Caco-2 (cell line): ENCODE data around the gene NAGS. TPM values are rescaled to one million over a fixed set of nuclear protein-coding genes. Genes with fewer than 3 reads are reported as not detected.

ENCODE experiments used
- BruUV-seq: library from RNA; stranded (reverse); fragments of 400-500 nt; replicated peaks from 2 replicates; lab custom pipeline; 2021; lab: Mats Ljungman, UMichigan
- CTCF ChIA-PET: fragments of 300-600 bp; sonication (Branson Sonifier 250); formaldehyde crosslinking; loops from one replicate; lab custom pipeline; 2022; ENCODE audit warnings: antibody characterized with exemption; lab: Charles Lee
- POLR2A ChIA-PET: fragments of 300-600 bp; sonication (Branson Sonifier 250); formaldehyde crosslinking; loops from one replicate; lab custom pipeline; 2022; ENCODE audit warnings: antibody characterized with exemption; lab: Charles Lee
- DNase-seq, 2 experiments: peaks; one replicate each; pipeline versions ENCODE4 v3.0.0 to v3.0.0-alpha.2; 2020 to 2022
- H3K27me3 ChIP-seq: replicated peaks from 2 replicates; pipeline ENCODE4 v1.6.0; 2011; ENCODE audit warnings: low read length; ENCODE audit not compliant: control insufficient read depth, insufficient read depth
- H3K36me3 ChIP-seq: 2 replicates; pipeline ENCODE4 v1.5.1; 2011; ENCODE audit warnings: low read length; ENCODE audit not compliant: control insufficient read depth, insufficient read depth
- H3K4me1 ChIP-seq: fragments of 250-450 bp; sonication (Bioruptor Pico); 2 replicates; pipeline ENCODE4 v1.5.1; 2020; ENCODE audit warnings: mild to moderate bottlenecking
- H3K4me3 ChIP-seq: 2 replicates; pipeline ENCODE4 v1.5.1; 2011; ENCODE audit warnings: low read depth, mild to moderate bottlenecking, control low read depth, low read length
- H3K9me3 ChIP-seq: fragments of 250-450 bp; sonication (Bioruptor Pico); 2 replicates; pipeline ENCODE4 v1.5.1; 2020; ENCODE audit warnings: mild to moderate bottlenecking, moderate library complexity
- H3K27ac Mint-ChIP-seq: one replicate; pipeline ENCODE4 v1.8.0; 2022; ENCODE audit warnings: mixed read lengths; ENCODE audit not compliant: unreplicated experiment
- H3K27me3 Mint-ChIP-seq: one replicate; pipeline ENCODE4 v1.8.0; 2022; ENCODE audit warnings: mixed read lengths; ENCODE audit not compliant: insufficient read depth, unreplicated experiment
- H3K36me3 Mint-ChIP-seq: one replicate; pipeline ENCODE4 v1.8.0; 2022; ENCODE audit warnings: mild to moderate bottlenecking, mixed read lengths; ENCODE audit not compliant: insufficient read depth, unreplicated experiment
- H3K4me1 Mint-ChIP-seq: one replicate; pipeline ENCODE4 v1.8.0; 2022; ENCODE audit warnings: low read depth, mixed read lengths; ENCODE audit not compliant: unreplicated experiment
- H3K4me3 Mint-ChIP-seq: one replicate; pipeline ENCODE4 v1.8.0; 2022; ENCODE audit warnings: mild to moderate bottlenecking, moderate library complexity, mixed read lengths; ENCODE audit not compliant: unreplicated experiment
- H3K9me3 Mint-ChIP-seq: one replicate; pipeline ENCODE4 v1.8.0; 2022; ENCODE audit warnings: mixed read lengths; ENCODE audit not compliant: unreplicated experiment
- CTCF ChIP-seq, 2 experiments: fragments of 200-600 bp in 1 of 2; IDR thresholded peaks; 1 replicate in 1 of 2; 2 replicates in 1 of 2; pipeline versions ENCODE4 v1.5.1 to v1.8.0; 2011 to 2022; ENCODE audit warnings: antibody characterized with exemption in 1 of 2, control low read depth in 1 of 2, inconsistent platforms in 1 of 2, low read depth in 1 of 2, low read length in 1 of 2, mild to moderate bottlenecking in 1 of 2, moderate library complexity in 1 of 2; ENCODE audit not compliant: insufficient read depth in 1 of 2, severe bottlenecking in 1 of 2, unreplicated experiment in 1 of 2
- intact Hi-C: fragments of 100-400 bp; cut with micrococcal nuclease; formaldehyde crosslinking; loops from one replicate; pipeline ENCODE4 v1.10.0; 2022; ENCODE audit not compliant: unreplicated experiment
- total RNA-seq: library from RNA; stranded (reverse); gene quantifications from 2 replicates; pipeline ENCODE4 v1.2.3, GENCODE V29; 2022

NAGS gene
- total RNA-seq, 1 experiment from 2014 or later: 0.50 TPM

- ChIA-PET POLR2A (no interaction called here), CTCF (interaction anchor here (1.1 kb wide), 1 partner anchor 106 kb away, joined by 3 read pairs; no protein-coding TSS in a partner anchor)
- intact Hi-C loops: no loop called here
- no peak overlapping the region for H3K4me3 Mint-ChIP-seq
- Histone ChIP-seq H3K36me3 (peaks cover 4% of the 10 kb centered on the region), H3K27me3 (no peaks in the 10 kb centered on the region), H3K4me3 (no peak overlapping the region), H3K9me3 (no peaks in the 10 kb centered on the region), H3K4me1 (no peaks in the 10 kb centered on the region)
- H3K27ac Mint-ChIP-seq: no peak overlapping the region
- no peaks in the 10 kb centered on the region for H3K4me1 Mint-ChIP-seq
- H3K9me3 Mint-ChIP-seq: no peaks in the 10 kb centered on the region
- no peak for TF ChIP-seq CTCF (IDR thresholded peaks at IDR 0.05; ENCODE audit: insufficient read depth in 1 of 2, low read depth in 1 of 2, low read length in 1 of 2, severe bottlenecking in 1 of 2, unreplicated experiment in 1 of 2)
- H3K36me3 Mint-ChIP-seq: peaks cover 78% of the 10 kb centered on the region
- BruUV-seq: no TSS peak
- H3K27me3 Mint-ChIP-seq: no peaks in the 10 kb centered on the region
- no peak for DNase-seq
Observed at GRCh38 chr17:44049294-44050060, 45.1 kb downstream of the NAGS start.

GRCh38 chr17:44053125-44053872 is 48.9 kb downstream of the NAGS start:
- Histone ChIP-seq H3K27me3 (no peaks in the 10 kb centered on the region), H3K36me3 (peaks cover 3% of the 10 kb centered on the region), H3K9me3 (no peaks in the 10 kb centered on the region), H3K4me3 (no peak overlapping the region), H3K4me1 (no peaks in the 10 kb centered on the region)
- Mint-ChIP-seq H3K4me3 (no peak overlapping the region), H3K4me1 (no peaks in the 10 kb centered on the region), H3K9me3 (no peaks in the 10 kb centered on the region), H3K27me3 (no peaks in the 10 kb centered on the region), H3K27ac (no peak overlapping the region), H3K36me3 (peaks cover 95% of the 10 kb centered on the region)
- intact Hi-C loops: no loop called here
- DNase-seq: no peak
- no peak for TF ChIP-seq CTCF (IDR thresholded peaks at IDR 0.05; ENCODE audit: insufficient read depth in 1 of 2, low read depth in 1 of 2, low read length in 1 of 2, severe bottlenecking in 1 of 2, unreplicated experiment in 1 of 2)
- ChIA-PET POLR2A (no interaction called here), CTCF (no interaction called here)
- BruUV-seq: TSS peak; percentile 23

Other genes starting within 250 kb of the NAGS start
- gene SOST, start 245.8 kb upstream of the NAGS start, total RNA-seq: not detected in 2 replicates
- gene DUSP3, start 225.6 kb upstream of the NAGS start, total RNA-seq: 78.8 and 86.3 TPM in 2 replicates
- 0.18 TPM in 1 of 2 replicates, not detected in the other for gene CFAP97D1, start 224.2 kb upstream of the NAGS start, total RNA-seq
- 7.9 and 8.3 TPM in 2 replicates for gene MPP3, start 171.5 kb upstream of the NAGS start, total RNA-seq
- not detected in 2 replicates for gene CD300LG, start 157.4 kb upstream of the NAGS start, total RNA-seq
- gene MPP2, start 97.1 kb upstream of the NAGS start, total RNA-seq: 5.2 and 5.6 TPM in 2 replicates
- gene PPY, start 62.1 kb upstream of the NAGS start, total RNA-seq: not detected in 2 replicates
- not detected in 2 replicates for gene PYY, start 50.7 kb upstream of the NAGS start, total RNA-seq
- gene TMEM101, start 10.3 kb downstream of the NAGS start, total RNA-seq: 41.7 and 43.5 TPM in 2 replicates
- 83.1 and 85.5 TPM in 2 replicates for gene LSM12, start 62.0 kb downstream of the NAGS start, total RNA-seq
- 60.1 and 64.5 TPM in 2 replicates for gene G6PC3, start 66.1 kb downstream of the NAGS start, total RNA-seq
- 25.9 and 27.0 TPM in 2 replicates for gene HDAC5, start 119.0 kb downstream of the NAGS start, total RNA-seq
- gene HROB, start 137.3 kb downstream of the NAGS start, total RNA-seq: 15.2 and 17.0 TPM in 2 replicates
- gene ASB16, start 166.1 kb downstream of the NAGS start, total RNA-seq: 0.26 TPM in 1 of 2 replicates, not detected in the other
- gene TMUB2, start 182.3 kb downstream of the NAGS start, total RNA-seq: 28.4 and 30.3 TPM in 2 replicates
- 91.2 and 92.0 TPM in 2 replicates for gene ATXN7L3, start 195.3 kb downstream of the NAGS start, total RNA-seq
- gene UBTF, start 215.1 kb downstream of the NAGS start, total RNA-seq: 66.0 and 74.3 TPM in 2 replicates